ENCODE measurements around the gene USP53.

- no peak for TF ChIP-seq NRF1 (IDR thresholded peaks at IDR 0.05; ENCODE audit: low read depth, low read length)
- no peak for TF ChIP-seq PBX3 (IDR thresholded peaks at IDR 0.05)
- TF ChIP-seq CTCF (IDR thresholded peaks at IDR 0.05): no peak
- TF ChIP-seq POLR2AphosphoS5 (IDR thresholded peaks at IDR 0.05; ENCODE audit: low read depth, low read length): no peak
- TF ChIP-seq REST (IDR thresholded peaks at IDR 0.05; ENCODE audit: low read depth, low read length): no peak
- TF ChIP-seq USF2 (IDR thresholded peaks at IDR 0.05; ENCODE audit: borderline replicate concordance, low read depth, low read length): no peak
Observed at GRCh38 chr4:119211867-119212233, 663 bp upstream of the USP53 start.

Measured in SK-N-SH (cell line).